Activated CD8-positive, alpha-beta T cell treated with anti-CD3 and anti-CD28 coated beads for 36 hours (primary cell): ENCODE results near the gene MPPED1. TPM values are rescaled to one million over a fixed set of nuclear protein-coding genes. Genes with fewer than 3 reads are reported as not detected.

Source experiments
- ATAC-seq: fragments of 200-7000 bp; cut with Tn5 transposase; one replicate; pipeline ENCODE4 v1.10.0; 2021; ENCODE audit warnings: mild to moderate bottlenecking, moderate library complexity
- CTCF ChIA-PET: fragments of 350-600 bp; sonication (Branson Sonifier 250); formaldehyde crosslinking; loops from one replicate; lab custom pipeline; 2021; ENCODE audit warnings: antibody characterized with exemption; lab: Charles Lee
- POLR2A ChIA-PET: fragments of 350-600 bp; sonication (Branson Sonifier 250); formaldehyde crosslinking; loops from one replicate; lab custom pipeline; 2021; ENCODE audit warnings: antibody characterized with exemption; lab: Charles Lee
- DNase-seq: peaks from one replicate; pipeline ENCODE4 v3.0.0-alpha.2; 2020
- H3K27ac Mint-ChIP-seq: one replicate; pipeline ENCODE4 v1.8.0; 2021; ENCODE audit warnings: mild to moderate bottlenecking, mixed read lengths
- H3K27me3 Mint-ChIP-seq: one replicate; pipeline ENCODE4 v1.8.0; 2021; ENCODE audit warnings: mixed read lengths
- H3K36me3 Mint-ChIP-seq: one replicate; pipeline ENCODE4 v1.8.0; 2021; ENCODE audit warnings: low read depth, mixed read lengths
- H3K4me1 Mint-ChIP-seq: one replicate; pipeline ENCODE4 v1.8.0; 2021; ENCODE audit warnings: low read depth, mixed read lengths
- H3K4me3 Mint-ChIP-seq: one replicate; pipeline ENCODE4 v1.8.0; 2021; ENCODE audit warnings: mild to moderate bottlenecking, moderate library complexity, mixed read lengths
- H3K9me3 Mint-ChIP-seq: one replicate; pipeline ENCODE4 v1.8.0; 2021; ENCODE audit warnings: mixed read lengths
- CTCF ChIP-seq: fragments of 200-600 bp; IDR thresholded peaks from one replicate; pipeline ENCODE4 v1.8.0; 2022; ENCODE audit warnings: antibody characterized with exemption, mild to moderate bottlenecking
- intact Hi-C: fragments of 100-400 bp; cut with micrococcal nuclease; formaldehyde crosslinking; loops from one replicate; pipeline ENCODE4 v1.10.0; 2022
- total RNA-seq, 2 experiments: library from RNA; stranded (reverse); gene quantifications; one replicate each; pipeline ENCODE4 v1.2.3, GENCODE V29; 2021

Gene MPPED1
- total RNA-seq, 2 experiments from 2014 or later: not detected

- H3K27me3 Mint-ChIP-seq: peaks cover 9% of the 10 kb centered on the region
- DNase-seq (no peak), ATAC-seq (no peak)
- no peak overlapping the region for H3K4me3 Mint-ChIP-seq
- H3K36me3 Mint-ChIP-seq: no peaks in the 10 kb centered on the region
- H3K27ac Mint-ChIP-seq: no peak overlapping the region
- POLR2A ChIA-PET: interaction anchor here (0.6 kb wide), 1 partner anchor 343 kb away, joined by 3 read pairs; no protein-coding TSS in a partner anchor
- no peaks in the 10 kb centered on the region for H3K4me1 Mint-ChIP-seq
- CTCF ChIA-PET: no interaction called here
- H3K9me3 Mint-ChIP-seq: no peaks in the 10 kb centered on the region
- TF ChIP-seq CTCF: no peak
- intact Hi-C loops: no loop called here
Measured at GRCh38 chr22:43424666-43425630, 13.1 kb downstream of the MPPED1 start.

- peaks cover 16% of the 10 kb centered on the region for H3K27me3 Mint-ChIP-seq
- no peaks in the 10 kb centered on the region for H3K9me3 Mint-ChIP-seq
- intact Hi-C loops: no loop called here
- TF ChIP-seq CTCF: no peak
- ChIA-PET POLR2A (no interaction called here), CTCF (no interaction called here)
- ATAC-seq: no peak
- no peak overlapping the region for H3K27ac Mint-ChIP-seq
- no peak for DNase-seq
- H3K36me3 Mint-ChIP-seq: no peaks in the 10 kb centered on the region
- no peaks in the 10 kb centered on the region for H3K4me1 Mint-ChIP-seq
- H3K4me3 Mint-ChIP-seq: no peak overlapping the region
Measured at GRCh38 chr22:43425976-43426785, 14.4 kb downstream of the MPPED1 start.

- Mint-ChIP-seq H3K4me3 (no peak overlapping the region), H3K27ac (no peak overlapping the region), H3K9me3 (no peaks in the 10 kb centered on the region), H3K4me1 (no peaks in the 10 kb centered on the region), H3K36me3 (no peaks in the 10 kb centered on the region), H3K27me3 (peaks cover 22% of the 10 kb centered on the region)
- ATAC-seq: no peak
- intact Hi-C loops: no loop called here
- no peak for DNase-seq
- TF ChIP-seq CTCF: no peak
- ChIA-PET CTCF (interaction anchor here (0.7 kb wide), 1 partner anchor 154 kb away, joined by 3 read pairs; no protein-coding TSS in a partner anchor), POLR2A (no interaction called here)
Measured at GRCh38 chr22:43426816-43427215, 15.0 kb downstream of the MPPED1 start.

GRCh38 chr22:43427296-43428004, 15.6 kb downstream of the MPPED1 start:
- CTCF ChIA-PET: interaction anchor here (0.7 kb wide), 1 partner anchor 155 kb away, joined by 3 read pairs; no protein-coding TSS in a partner anchor
- Mint-ChIP-seq H3K4me1 (no peaks in the 10 kb centered on the region), H3K9me3 (no peaks in the 10 kb centered on the region), H3K27me3 (peaks cover 25% of the 10 kb centered on the region), H3K4me3 (no peak overlapping the region), H3K36me3 (no peaks in the 10 kb centered on the region), H3K27ac (no peak overlapping the region)
- TF ChIP-seq CTCF: no peak
- POLR2A ChIA-PET: no interaction called here
- DNase-seq: no peak
- intact Hi-C loops: no loop called here
- no peak for ATAC-seq
